HepG2 (cell line): ENCODE measurements around the gene PCIF1. TPM values are rescaled to one million over a fixed set of nuclear protein-coding genes. Genes with fewer than 3 reads are reported as not detected.
A peak's percentile ranks its signal among the peaks of the same experiment; 100 is the strongest.

Source experiments
- CENPT ChIP-seq: sonication (generic); formaldehyde crosslinking; IDR thresholded peaks from 2 replicates; pipeline ENCODE4 v1.8.0; 2022; ENCODE audit warnings: low read depth, mild to moderate bottlenecking, moderate library complexity, missing genetic modification reagents
- HDAC2 ChIP-seq: sonication (generic); formaldehyde crosslinking; IDR thresholded peaks from 2 replicates; pipeline ENCODE4 v1.4.0; 2020; ENCODE audit warnings: missing genetic modification reagents
- MED8 ChIP-seq: sonication (generic); formaldehyde crosslinking; IDR thresholded peaks from 2 replicates; pipeline ENCODE4 v1.8.1; 2023; ENCODE audit warnings: mild to moderate bottlenecking, missing genetic modification reagents; ENCODE audit not compliant: insufficient replicate concordance
- NFATC3 ChIP-seq: sonication (generic); formaldehyde crosslinking; IDR thresholded peaks from 2 replicates; pipeline ENCODE4 v1.5.1; 2020; ENCODE audit warnings: mild to moderate bottlenecking, missing genetic modification reagents
- ONECUT2 ChIP-seq: sonication (generic); formaldehyde crosslinking; IDR thresholded peaks from 2 replicates; pipeline ENCODE4 v1.4.0; 2020; ENCODE audit warnings: missing genetic modification reagents
- PITX1 ChIP-seq: sonication (generic); formaldehyde crosslinking; IDR thresholded peaks from 2 replicates; pipeline ENCODE4 v1.5.1; 2020; ENCODE audit warnings: mild to moderate bottlenecking, missing genetic modification reagents
- RARA ChIP-seq: IDR thresholded peaks from 2 replicates; pipeline ENCODE4 v1.6.1; 2016; ENCODE audit warnings: missing genetic modification reagents, missing compliant biosample characterization
- THYN1 ChIP-seq: sonication (generic); formaldehyde crosslinking; IDR thresholded peaks from 2 replicates; pipeline ENCODE4 v1.8.1; 2023; ENCODE audit warnings: low read depth, mild to moderate bottlenecking, moderate library complexity, missing genetic modification reagents, borderline replicate concordance
- ZNF33B ChIP-seq: sonication (generic); formaldehyde crosslinking; IDR thresholded peaks from 2 replicates; pipeline ENCODE4 v1.5.1; 2020; ENCODE audit warnings: mild to moderate bottlenecking, missing genetic modification reagents
- ZNF562 ChIP-seq: sonication (generic); formaldehyde crosslinking; IDR thresholded peaks from 2 replicates; pipeline ENCODE4 v1.8.0; 2022; ENCODE audit warnings: missing genetic modification reagents, borderline replicate concordance
- ZNF616 ChIP-seq: sonication (generic); formaldehyde crosslinking; IDR thresholded peaks from 2 replicates; pipeline ENCODE4 v1.5.0; 2020; ENCODE audit warnings: low read depth, mild to moderate bottlenecking, missing genetic modification reagents
- ZNF713 ChIP-seq: sonication (generic); formaldehyde crosslinking; IDR thresholded peaks from 2 replicates; pipeline ENCODE4 v1.4.0; 2020; ENCODE audit warnings: mild to moderate bottlenecking, missing genetic modification reagents
- ZNF75D ChIP-seq: sonication (generic); formaldehyde crosslinking; IDR thresholded peaks from 2 replicates; pipeline ENCODE4 v1.8.1; 2023; ENCODE audit warnings: missing genetic modification reagents, mild to moderate bottlenecking, borderline replicate concordance
- ZSCAN20 ChIP-seq: sonication (generic); formaldehyde crosslinking; IDR thresholded peaks from 2 replicates; pipeline ENCODE4 v1.4.0; 2020; ENCODE audit warnings: missing genetic modification reagents, mild to moderate bottlenecking, borderline replicate concordance
- polyA plus RNA-seq, 8 experiments: library from polyadenylated mRNA; depleted of rRNA in 3 of 8; stranded (reverse) in 7 of 8; unstranded in 1 of 8; fragments of >200 nt; fragmentation: Illumina TruSeq in 4 of 8; extraction: Trizol in 4 of 8; gene quantifications; 2 replicates each; pipeline versions ENCODE4 v1.2.1 to v1.2.3, GENCODE V29; 2011 to 2016; ENCODE audit warnings: low read depth in 4 of 8, missing spikeins in 1 of 8, mixed read lengths in 1 of 8; ENCODE audit not compliant: insufficient read depth in 1 of 8
- total RNA-seq, 5 experiments: library from RNA; depleted of rRNA; stranded (reverse); fragments of >200 nt; fragmentation: Illumina TruSeq; extraction: Trizol; gene quantifications; 2 replicates each; pipeline ENCODE4 v1.2.3, GENCODE V29; 2016; ENCODE audit warnings: low read depth in 1 of 5
- TF ChIP-seq, protein P1 (sequence below): sonication (generic); formaldehyde crosslinking; IDR thresholded peaks from 2 replicates; pipeline ENCODE4 v1.4.0; 2020; ENCODE audit warnings: missing genetic modification reagents
- TF ChIP-seq, protein P2 (sequence below): IDR thresholded peaks from 2 replicates; pipeline ENCODE4 v1.6.1; 2016; ENCODE audit warnings: low read depth, control low read depth
- TF ChIP-seq, protein P3 (sequence below): sonication (generic); formaldehyde crosslinking; IDR thresholded peaks from 2 replicates; pipeline ENCODE4 v1.5.1; 2020; ENCODE audit warnings: mild to moderate bottlenecking, moderate library complexity, missing genetic modification reagents
- TF ChIP-seq, protein P4 (sequence below): sonication (generic); formaldehyde crosslinking; IDR thresholded peaks from 2 replicates; pipeline ENCODE4 v1.5.0; 2020; ENCODE audit warnings: missing genetic modification reagents

The PCIF1 gene
- total and polyA plus RNA-seq, 2 of the 13 experiments (the other 11 are each of a cell fraction or from before 2014, with no cell fraction given), result 20.9 to 24.4 TPM

DNA sequence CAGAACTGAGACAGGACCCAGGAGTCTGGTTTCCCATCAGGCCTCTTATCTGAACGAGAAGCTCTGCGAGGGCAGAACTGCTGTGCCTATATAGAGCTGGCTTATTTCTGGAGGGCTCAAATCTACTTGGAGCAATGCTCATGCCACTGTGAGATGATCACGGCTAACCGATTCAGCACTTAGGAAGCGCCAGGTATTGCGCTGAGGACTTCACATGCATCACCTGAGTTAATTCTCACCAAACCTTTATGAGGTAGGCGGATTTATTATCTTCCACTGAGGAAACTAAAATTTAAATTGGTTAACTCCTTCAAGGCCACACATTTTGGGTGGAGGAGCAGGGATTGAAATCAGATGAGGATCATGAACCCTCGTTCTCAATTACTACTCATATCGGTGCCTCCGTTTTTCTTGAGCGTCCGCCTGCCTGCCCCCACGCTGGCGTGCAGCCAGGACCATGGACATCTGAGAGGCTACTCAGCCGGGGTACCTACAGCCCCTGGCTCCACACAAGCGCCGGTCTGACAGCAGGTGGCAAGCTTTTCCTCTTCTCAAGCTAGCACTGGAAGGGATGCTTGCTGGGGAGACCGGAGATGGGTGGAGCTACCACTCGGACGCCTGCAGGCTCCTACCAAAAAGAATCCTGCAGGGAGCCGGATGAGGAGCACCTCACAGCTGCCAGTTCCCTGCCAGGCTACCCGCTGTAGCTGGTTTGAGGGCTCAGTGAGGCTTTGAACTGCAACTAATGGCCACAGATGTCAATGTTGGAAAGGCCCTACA lies 1.0 kb upstream of the PCIF1 start (continued):
- TF ChIP-seq ZNF713 (0 out of 2 replicates have a peak, but pooled peaks have one; percentile 72), CENPT (no peak), MED8 (CRISPR knock-in tag) (no peak), ZNF616 (no peak; the same call in 1 of the 2 replicates), ZNF562 (CRISPR knock-in tag) (no peak), RARA (CRISPR knock-in tag) (peak; percentile 38; the same call in 1 of the 2 replicates), ZNF33B (0 out of 2 replicates have a peak, but pooled peaks have one; percentile 72), NFATC3 (CRISPR knock-in tag) (no peak; the same call in 1 of the 2 replicates), PITX1 (CRISPR knock-in tag) (no peak), THYN1 (no peak), HDAC2 (peak; percentile 80), ZSCAN20 (CRISPR knock-in tag) (peak; percentile 74; the same call in 1 of the 2 replicates), ONECUT2 (CRISPR knock-in tag) (no peak), ZNF75D (CRISPR knock-in tag) (no peak)
- TF ChIP-seq, protein P1, sequence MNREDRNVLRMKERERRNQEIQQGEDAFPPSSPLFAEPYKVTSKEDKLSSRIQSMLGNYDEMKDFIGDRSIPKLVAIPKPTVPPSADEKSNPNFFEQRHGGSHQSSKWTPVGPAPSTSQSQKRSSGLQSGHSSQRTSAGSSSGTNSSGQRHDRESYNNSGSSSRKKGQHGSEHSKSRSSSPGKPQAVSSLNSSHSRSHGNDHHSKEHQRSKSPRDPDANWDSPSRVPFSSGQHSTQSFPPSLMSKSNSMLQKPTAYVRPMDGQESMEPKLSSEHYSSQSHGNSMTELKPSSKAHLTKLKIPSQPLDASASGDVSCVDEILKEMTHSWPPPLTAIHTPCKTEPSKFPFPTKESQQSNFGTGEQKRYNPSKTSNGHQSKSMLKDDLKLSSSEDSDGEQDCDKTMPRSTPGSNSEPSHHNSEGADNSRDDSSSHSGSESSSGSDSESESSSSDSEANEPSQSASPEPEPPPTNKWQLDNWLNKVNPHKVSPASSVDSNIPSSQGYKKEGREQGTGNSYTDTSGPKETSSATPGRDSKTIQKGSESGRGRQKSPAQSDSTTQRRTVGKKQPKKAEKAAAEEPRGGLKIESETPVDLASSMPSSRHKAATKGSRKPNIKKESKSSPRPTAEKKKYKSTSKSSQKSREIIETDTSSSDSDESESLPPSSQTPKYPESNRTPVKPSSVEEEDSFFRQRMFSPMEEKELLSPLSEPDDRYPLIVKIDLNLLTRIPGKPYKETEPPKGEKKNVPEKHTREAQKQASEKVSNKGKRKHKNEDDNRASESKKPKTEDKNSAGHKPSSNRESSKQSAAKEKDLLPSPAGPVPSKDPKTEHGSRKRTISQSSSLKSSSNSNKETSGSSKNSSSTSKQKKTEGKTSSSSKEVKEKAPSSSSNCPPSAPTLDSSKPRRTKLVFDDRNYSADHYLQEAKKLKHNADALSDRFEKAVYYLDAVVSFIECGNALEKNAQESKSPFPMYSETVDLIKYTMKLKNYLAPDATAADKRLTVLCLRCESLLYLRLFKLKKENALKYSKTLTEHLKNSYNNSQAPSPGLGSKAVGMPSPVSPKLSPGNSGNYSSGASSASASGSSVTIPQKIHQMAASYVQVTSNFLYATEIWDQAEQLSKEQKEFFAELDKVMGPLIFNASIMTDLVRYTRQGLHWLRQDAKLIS (CRISPR knock-in tag), result no peak
- TF ChIP-seq, protein P2, sequence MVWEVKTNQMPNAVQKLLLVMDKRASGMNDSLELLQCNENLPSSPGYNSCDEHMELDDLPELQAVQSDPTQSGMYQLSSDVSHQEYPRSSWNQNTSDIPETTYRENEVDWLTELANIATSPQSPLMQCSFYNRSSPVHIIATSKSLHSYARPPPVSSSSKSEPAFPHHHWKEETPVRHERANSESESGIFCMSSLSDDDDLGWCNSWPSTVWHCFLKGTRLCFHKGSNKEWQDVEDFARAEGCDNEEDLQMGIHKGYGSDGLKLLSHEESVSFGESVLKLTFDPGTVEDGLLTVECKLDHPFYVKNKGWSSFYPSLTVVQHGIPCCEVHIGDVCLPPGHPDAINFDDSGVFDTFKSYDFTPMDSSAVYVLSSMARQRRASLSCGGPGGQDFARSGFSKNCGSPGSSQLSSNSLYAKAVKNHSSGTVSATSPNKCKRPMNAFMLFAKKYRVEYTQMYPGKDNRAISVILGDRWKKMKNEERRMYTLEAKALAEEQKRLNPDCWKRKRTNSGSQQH (CRISPR knock-in tag), result peak; percentile 22; the same call in 1 of the 2 replicates
- TF ChIP-seq, protein P3, sequence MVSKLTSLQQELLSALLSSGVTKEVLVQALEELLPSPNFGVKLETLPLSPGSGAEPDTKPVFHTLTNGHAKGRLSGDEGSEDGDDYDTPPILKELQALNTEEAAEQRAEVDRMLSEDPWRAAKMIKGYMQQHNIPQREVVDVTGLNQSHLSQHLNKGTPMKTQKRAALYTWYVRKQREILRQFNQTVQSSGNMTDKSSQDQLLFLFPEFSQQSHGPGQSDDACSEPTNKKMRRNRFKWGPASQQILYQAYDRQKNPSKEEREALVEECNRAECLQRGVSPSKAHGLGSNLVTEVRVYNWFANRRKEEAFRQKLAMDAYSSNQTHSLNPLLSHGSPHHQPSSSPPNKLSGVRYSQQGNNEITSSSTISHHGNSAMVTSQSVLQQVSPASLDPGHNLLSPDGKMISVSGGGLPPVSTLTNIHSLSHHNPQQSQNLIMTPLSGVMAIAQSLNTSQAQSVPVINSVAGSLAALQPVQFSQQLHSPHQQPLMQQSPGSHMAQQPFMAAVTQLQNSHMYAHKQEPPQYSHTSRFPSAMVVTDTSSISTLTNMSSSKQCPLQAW (CRISPR knock-in tag), result no peak; the same call in 1 of the 2 replicates
- TF ChIP-seq, protein P4, sequence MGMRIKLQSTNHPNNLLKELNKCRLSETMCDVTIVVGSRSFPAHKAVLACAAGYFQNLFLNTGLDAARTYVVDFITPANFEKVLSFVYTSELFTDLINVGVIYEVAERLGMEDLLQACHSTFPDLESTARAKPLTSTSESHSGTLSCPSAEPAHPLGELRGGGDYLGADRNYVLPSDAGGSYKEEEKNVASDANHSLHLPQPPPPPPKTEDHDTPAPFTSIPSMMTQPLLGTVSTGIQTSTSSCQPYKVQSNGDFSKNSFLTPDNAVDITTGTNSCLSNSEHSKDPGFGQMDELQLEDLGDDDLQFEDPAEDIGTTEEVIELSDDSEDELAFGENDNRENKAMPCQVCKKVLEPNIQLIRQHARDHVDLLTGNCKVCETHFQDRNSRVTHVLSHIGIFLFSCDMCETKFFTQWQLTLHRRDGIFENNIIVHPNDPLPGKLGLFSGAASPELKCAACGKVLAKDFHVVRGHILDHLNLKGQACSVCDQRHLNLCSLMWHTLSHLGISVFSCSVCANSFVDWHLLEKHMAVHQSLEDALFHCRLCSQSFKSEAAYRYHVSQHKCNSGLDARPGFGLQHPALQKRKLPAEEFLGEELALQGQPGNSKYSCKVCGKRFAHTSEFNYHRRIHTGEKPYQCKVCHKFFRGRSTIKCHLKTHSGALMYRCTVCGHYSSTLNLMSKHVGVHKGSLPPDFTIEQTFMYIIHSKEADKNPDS (CRISPR knock-in tag), result no peak; the same call in 1 of the 2 replicates
